K562 (cell line): ENCODE data around the gene CAGE1. TPM values are rescaled to one million over a fixed set of nuclear protein-coding genes. Genes with fewer than 3 reads are reported as not detected.

Source experiments
- ATAC-seq: fragments of 200-7000 bp; cut with Tn5 transposase; 3 replicates; pipeline ENCODE4 v1.9.1; 2020; ENCODE audit warnings: moderate library complexity
- BruUV-seq: library from RNA; stranded (reverse); fragments of 400-500 nt; replicated peaks from 2 replicates; lab custom pipeline; 2021; lab: Mats Ljungman, UMichigan
- CTCF ChIA-PET: fragments of 300-600 bp; formaldehyde crosslinking; extraction: SDS; loops from one replicate; lab custom pipeline; 2021; ENCODE audit warnings: low intra/inter-chr PET ratio; lab: Yijun Ruan, JAX
- POLR2A ChIA-PET: fragments of 300-600, 350-650 bp; sonication (Branson Sonifier 250); formaldehyde crosslinking; extraction: SDS; loops from one replicate; lab custom pipeline; 2021; ENCODE audit warnings: antibody characterized with exemption, inconsistent platforms; lab: Yijun Ruan, JAX
- DNase-seq, 4 experiments: peaks; one replicate each; pipeline versions ENCODE4 v3.0.0 to v3.0.0-alpha.2; 2011 to 2018; ENCODE audit warnings: low spot score in 3 of 4, mixed read lengths in 3 of 4; ENCODE audit errors: extremely low read depth in 1 of 4
- FAIRE-seq: peaks from 2 replicates; lab custom pipeline; 2011; peaks lifted over from hg19 to GRCh38; lab: Jason Lieb, UNC
- H2AFZ ChIP-seq: 2 replicates; pipeline ENCODE4 v1.6.0; 2011; ENCODE audit warnings: low read depth, low read length, control low read depth, inconsistent platforms
- H3K27ac ChIP-seq: fragments of 200-600 bp; 3 replicates; pipeline ENCODE4 v1.8.0; 2011; ENCODE audit warnings: low read depth, mild to moderate bottlenecking, control low read depth, inconsistent platforms, low read length, moderate library complexity, mixed read lengths; ENCODE audit errors: extremely low read depth
- H3K27me3 ChIP-seq, 2 experiments: fragments of 300-600 bp in 1 of 2; 2 replicates in 1 of 2; 3 replicates in 1 of 2; pipeline versions ENCODE4 v1.6.0 to v1.8.0; 2011; ENCODE audit warnings: inconsistent platforms in 2 of 2, low read length in 2 of 2, mild to moderate bottlenecking in 1 of 2, mixed read lengths in 1 of 2, moderate library complexity in 1 of 2; ENCODE audit not compliant: control insufficient read depth in 2 of 2, insufficient read depth in 2 of 2
- H3K36me3 ChIP-seq: fragments of 300-600 bp; 3 replicates; pipeline ENCODE4 v1.8.0; 2011; ENCODE audit warnings: mild to moderate bottlenecking, low read length, inconsistent platforms; ENCODE audit not compliant: control insufficient read depth, insufficient read depth
- H3K4me1 ChIP-seq, 2 experiments: fragments of 200-600 bp in 1 of 2; replicated peaks in 1 of 2; 2 replicates in 1 of 2; 3 replicates in 1 of 2; pipeline versions ENCODE4 v1.5.1 to v1.8.0; 2011; ENCODE audit warnings: inconsistent platforms in 2 of 2, low read length in 2 of 2, mild to moderate bottlenecking in 1 of 2, mixed read lengths in 1 of 2, moderate library complexity in 1 of 2; ENCODE audit not compliant: control insufficient read depth in 2 of 2, insufficient read depth in 2 of 2
- H3K4me2 ChIP-seq: 2 replicates; pipeline ENCODE4 v1.6.1; 2011; ENCODE audit warnings: low read length, control low read depth, inconsistent platforms, mixed read lengths; ENCODE audit not compliant: insufficient read depth
- H3K4me3 ChIP-seq: fragments of 200-600 bp; sonication (generic), shearing (Covaris generic); 2 replicates; pipeline ENCODE4 v1.5.1; 2016; ENCODE audit warnings: control low read depth, inconsistent platforms
- H3K79me2 ChIP-seq: fragments of 200-600 bp; 3 replicates; pipeline ENCODE4 v1.8.0; 2011; ENCODE audit warnings: low read length, inconsistent platforms; ENCODE audit not compliant: control insufficient read depth, insufficient read depth
- H3K9ac ChIP-seq, 2 experiments: 2 replicates each; pipeline versions ENCODE4 v1.6.0 to v1.6.1; 2011; ENCODE audit warnings: low read depth in 2 of 2, low read length in 2 of 2, control low read depth in 1 of 2, inconsistent platforms in 1 of 2, mild to moderate bottlenecking in 1 of 2, mixed read lengths in 1 of 2; ENCODE audit not compliant: insufficient read depth in 1 of 2
- H3K9me1 ChIP-seq: one replicate; pipeline ENCODE4 v1.6.0; 2011; ENCODE audit warnings: inconsistent platforms, mild to moderate bottlenecking, low read length, moderate library complexity; ENCODE audit not compliant: control insufficient read depth, insufficient read depth
- H3K9me3 ChIP-seq: replicated peaks from 2 replicates; pipeline ENCODE4 v1.5.1; 2011; ENCODE audit warnings: low read depth, low read length, inconsistent platforms; ENCODE audit not compliant: control insufficient read depth, insufficient read depth
- H4K20me1 ChIP-seq: replicated peaks from 2 replicates; pipeline ENCODE4 v1.6.1; 2011; ENCODE audit warnings: low read length, inconsistent platforms, mixed read lengths; ENCODE audit not compliant: control insufficient read depth, insufficient read depth
- CEBPB ChIP-seq: fragments of 450-650 bp; IDR thresholded peaks from 2 replicates; pipeline ENCODE4 v1.6.1; 2016; ENCODE audit warnings: missing genetic modification characterization, missing compliant biosample characterization
- COPS2 ChIP-seq: fragments of 450-650 bp; conservative IDR thresholded peaks from 2 replicates; pipeline ENCODE4 v1.6.1; 2016; ENCODE audit warnings: mild to moderate bottlenecking, moderate library complexity
- E2F4 ChIP-seq: sonication (generic); formaldehyde crosslinking; IDR thresholded peaks from 2 replicates; pipeline ENCODE4 v1.8.0; 2022; ENCODE audit warnings: mild to moderate bottlenecking, low read depth, missing genetic modification reagents
- EHMT2 ChIP-seq: fragments of 450-650 bp; IDR thresholded peaks from 2 replicates; pipeline ENCODE4 v1.6.1; 2018; ENCODE audit warnings: antibody characterized with exemption
- ERF ChIP-seq: fragments of 450-650 bp; formaldehyde crosslinking; IDR thresholded peaks from 2 replicates; pipeline ENCODE4 v1.4.0; 2020; ENCODE audit warnings: mild to moderate bottlenecking, mixed read lengths
- FOSL1 ChIP-seq: fragments of 200-800 bp; sonication (Bioruptor generic); conservative IDR thresholded peaks from 2 replicates; pipeline ENCODE4 v1.6.1; 2016; ENCODE audit warnings: missing genetic modification characterization, missing compliant biosample characterization
- HDAC8 ChIP-seq: fragments of 450-650 bp; IDR thresholded peaks from 2 replicates; pipeline ENCODE4 v1.6.1; 2016; ENCODE audit warnings: mild to moderate bottlenecking, missing genetic modification characterization, moderate library complexity, missing compliant biosample characterization
- HNRNPUL1 ChIP-seq: fragments of 200-400 bp; formaldehyde crosslinking; IDR thresholded peaks from 2 replicates; pipeline ENCODE4 v1.6.1; 2017; ENCODE audit warnings: low read length
- KAT8 ChIP-seq: fragments of 450-650 bp; IDR thresholded peaks from 2 replicates; pipeline ENCODE4 v1.6.1; 2016; ENCODE audit warnings: low read depth, mild to moderate bottlenecking
- MED1 ChIP-seq: sonication (generic); formaldehyde crosslinking; IDR thresholded peaks from 2 replicates; pipeline ENCODE4 v1.8.1; 2023; ENCODE audit warnings: missing genetic modification reagents, borderline replicate concordance
- POLR3G ChIP-seq: IDR thresholded peaks from 2 replicates; pipeline ENCODE4 v1.6.1; 2011; ENCODE audit not compliant: insufficient read length, insufficient replicate concordance; ENCODE audit errors: extremely low read depth
- PRMT5 ChIP-seq: sonication (generic); formaldehyde crosslinking; IDR thresholded peaks from 2 replicates; pipeline ENCODE4 v1.5.0; 2020; ENCODE audit warnings: missing genetic modification reagents
- RBM39 ChIP-seq: fragments of 200-400 bp; formaldehyde crosslinking; optimal IDR thresholded peaks from 2 replicates; pipeline ENCODE3; 2018; ENCODE audit warnings: low read depth, low read length
- SETDB1 ChIP-seq: IDR thresholded peaks from one replicate; pipeline ENCODE4 v1.6.1; 2012; ENCODE audit warnings: low read length, control low read depth, inconsistent platforms
- SNAPC5 ChIP-seq: fragments of 250-450 bp; sonication (Bioruptor Pico); IDR thresholded peaks from 2 replicates; pipeline ENCODE4 v1.8.0; 2021; ENCODE audit warnings: moderate library complexity, mild to moderate bottlenecking, inconsistent platforms
- TFE3 ChIP-seq: fragments of 450-650 bp; formaldehyde crosslinking; IDR thresholded peaks from 2 replicates; pipeline ENCODE4 v1.4.0; 2020; ENCODE audit warnings: mild to moderate bottlenecking, mixed read lengths
- ZNF57 ChIP-seq: fragments of 450-650 bp; formaldehyde crosslinking; IDR thresholded peaks from 2 replicates; pipeline ENCODE4 v1.4.0; 2020; ENCODE audit warnings: mild to moderate bottlenecking, moderate library complexity
- ZNF592 ChIP-seq: fragments of 450-650 bp; IDR thresholded peaks from 2 replicates; pipeline ENCODE4 v1.6.1; 2017; ENCODE audit warnings: antibody characterized with exemption, mild to moderate bottlenecking
- WGBS: fragments of 100-300 bp; shearing (Covaris generic); methylation state at CpG from one replicate; pipeline ENCODE4 v1.1.6; 2016; ENCODE audit warnings: low coverage, mixed read lengths; ENCODE audit not compliant: insufficient coverage; ENCODE audit errors: missing lambda C conversion rate; 5-methylcytosine and 5-hydroxymethylcytosine counted together
- in situ Hi-C: fragments of 300-500 bp; cut with MboI; formaldehyde crosslinking; loops from 4 replicates; pipeline ENCODE4 v1.15.0; 2018; ENCODE audit warnings: inconsistent platforms, mixed read lengths
- intact Hi-C: fragments of 100-400 bp; cut with micrococcal nuclease; formaldehyde crosslinking; loops from 2 replicates; pipeline ENCODE4 v1.14.2; 2022
- polyA plus RNA-seq, 8 experiments: library from polyadenylated mRNA; depleted of rRNA in 4 of 8; stranded (reverse) in 5 of 8; unstranded in 3 of 8; fragments of >200 nt; fragmentation: Nextera tagmentation in 2 of 8; fragmentation: Illumina TruSeq in 1 of 8; extraction: Ambion mirVana in 2 of 8; extraction: Trizol in 1 of 8; gene quantifications; 2 replicates each; pipeline versions ENCODE4 v1.2.1 to v1.2.3, GENCODE V29; 2011 to 2014; ENCODE audit warnings: inconsistent platforms in 1 of 8, missing spikeins in 1 of 8
- total RNA-seq, 7 experiments: library from RNA; depleted of rRNA in 6 of 7; stranded (reverse); fragments of >200 nt in 6 of 7; fragmentation: Illumina TruSeq in 2 of 7; extraction: Trizol in 2 of 7; gene quantifications; 2 replicates each; pipeline versions ENCODE4 v1.2.1 to v1.2.3, GENCODE V29; 2011 to 2021; ENCODE audit warnings: low replicate concordance in 1 of 7

The CAGE1 gene
- total and polyA plus RNA-seq, 9 of the 15 experiments (the other 6 are each of a cell fraction or from before 2014, with no cell fraction given) = 0.13 to 0.33 (median 0.18) TPM; not detected in 4

GRCh38 chr6:7438011-7438410, 48.5 kb upstream of the CAGE1 start:
- no peak for DNase-seq
- Histone ChIP-seq H3K36me3 (no peaks in the 10 kb centered on the region), H3K4me2 (no peak overlapping the region), H3K4me3 (no peak overlapping the region), H3K79me2 (no peaks in the 10 kb centered on the region), H3K9me3 (peaks cover 2% of the 10 kb centered on the region; the same call in 1 of the 2 replicates), H4K20me1 (no peaks in the 10 kb centered on the region), H3K4me1 (peaks cover 0 to 4% of the 10 kb centered on the region in 2 experiments; a peak in 1 of 5 replicates), H3K9ac (no peak overlapping the region), H2AFZ (no peak overlapping the region), H3K9me1 (no peaks in the 10 kb centered on the region), H3K27me3 (peaks cover 19 to 27% of the 10 kb centered on the region in 2 experiments; a peak in 4 of 5 replicates), H3K27ac (no peak overlapping the region)
- 58% methylated on average over 3 of the region's 3 CpGs for WGBS
- in situ Hi-C loops = no loop called here
- no peak for ATAC-seq
- no TSS peak for BruUV-seq
- intact Hi-C loops = no loop called here
- ChIA-PET CTCF (no interaction called here), POLR2A (interaction anchor here (0.6 kb wide), 1 partner anchor 60 kb away, joined by 3 read pairs; no protein-coding TSS in a partner anchor)
- no peak for FAIRE-seq
- TF ChIP-seq HDAC8 = no peak
- TF ChIP-seq ZNF57 (CRISPR knock-in tag) = no peak
- no peak for TF ChIP-seq FOSL1 (tag)
- no peak for TF ChIP-seq ZNF592
- TF ChIP-seq E2F4 (CRISPR knock-in tag) = no peak
- TF ChIP-seq POLR3G = no peak
- TF ChIP-seq SNAPC5 (CRISPR knock-in tag) = no peak
- TF ChIP-seq SETDB1 = no peak
- TF ChIP-seq MED1 (CRISPR knock-in tag) = no peak
- TF ChIP-seq KAT8 = no peak
- TF ChIP-seq RBM39 = no peak
- TF ChIP-seq EHMT2 = no peak
- no peak for TF ChIP-seq COPS2
- TF ChIP-seq PRMT5 (CRISPR knock-in tag) = no peak
- TF ChIP-seq HNRNPUL1 = no peak
- no peak for TF ChIP-seq TFE3 (CRISPR knock-in tag)
- TF ChIP-seq ERF = no peak
- no peak for TF ChIP-seq CEBPB (tag)
